H9 (cell line): ENCODE data around the gene ELAPOR1. TPM values are rescaled to one million over a fixed set of nuclear protein-coding genes. Genes with fewer than 3 reads are reported as not detected.
A peak's percentile ranks its signal among the peaks of the same experiment; 100 is the strongest.

Experiments used
- DNase-seq: peaks from one replicate; pipeline ENCODE4 v3.0.0-alpha.2; 2017
- H2AFZ ChIP-seq: one replicate; pipeline ENCODE4 v1.6.1; 2013; ENCODE audit warnings: mild to moderate bottlenecking, low read length, control low read depth, moderate library complexity
- H2AK5ac ChIP-seq: 2 replicates; pipeline ENCODE4 v1.6.1; 2013; ENCODE audit warnings: low read length, control low read depth, mixed read lengths; ENCODE audit not compliant: insufficient read length
- H2BK120ac ChIP-seq: one replicate; pipeline ENCODE4 v1.6.1; 2013; ENCODE audit warnings: low read depth, mild to moderate bottlenecking, low read length, control low read depth, inconsistent platforms; ENCODE audit not compliant: poor library complexity, severe bottlenecking
- H2BK12ac ChIP-seq: 2 replicates; pipeline ENCODE4 v1.6.1; 2013; ENCODE audit warnings: low read length, control low read depth, mixed read lengths, low read depth; ENCODE audit not compliant: insufficient read length
- H2BK15ac ChIP-seq: 2 replicates; pipeline ENCODE4 v1.6.1; 2013; ENCODE audit warnings: low read depth, low read length, control low read depth
- H2BK20ac ChIP-seq: one replicate; pipeline ENCODE4 v1.6.1; 2013; ENCODE audit warnings: low read depth, mild to moderate bottlenecking, low read length, control low read depth, inconsistent platforms; ENCODE audit not compliant: poor library complexity, severe bottlenecking
- H2BK5ac ChIP-seq: 2 replicates; pipeline ENCODE4 v1.6.1; 2013; ENCODE audit warnings: low read length, control low read depth, mixed read lengths; ENCODE audit not compliant: insufficient read length
- H3K14ac ChIP-seq: 2 replicates; pipeline ENCODE4 v1.6.1; 2013; ENCODE audit warnings: low read length, control low read depth; ENCODE audit not compliant: insufficient read depth
- H3K18ac ChIP-seq: 2 replicates; pipeline ENCODE4 v1.6.1; 2013; ENCODE audit warnings: low read depth, mild to moderate bottlenecking, mixed read lengths, low read length, control low read depth; ENCODE audit not compliant: insufficient read length
- H3K23ac ChIP-seq: 2 replicates; pipeline ENCODE4 v1.6.1; 2013; ENCODE audit warnings: low read length, control low read depth, mixed read lengths, low read depth; ENCODE audit not compliant: insufficient read length
- H3K23me2 ChIP-seq: 2 replicates; pipeline ENCODE4 v1.6.1; 2013; ENCODE audit warnings: low read depth, mild to moderate bottlenecking, mixed read lengths, low read length, control low read depth; ENCODE audit not compliant: insufficient read length, poor library complexity, severe bottlenecking
- H3K27ac ChIP-seq: 2 replicates; pipeline ENCODE4 v1.5.1; 2013; ENCODE audit warnings: low read length, control low read depth, mixed read lengths, low read depth; ENCODE audit not compliant: insufficient read length
- H3K27me3 ChIP-seq: 2 replicates; pipeline ENCODE4 v1.6.1; 2013; ENCODE audit warnings: low read length, control low read depth, inconsistent platforms; ENCODE audit not compliant: insufficient read depth
- H3K4ac ChIP-seq: 2 replicates; pipeline ENCODE4 v1.6.1; 2013; ENCODE audit warnings: low read depth, mild to moderate bottlenecking, control low read depth, inconsistent platforms, low read length, moderate library complexity
- H3K4me1 ChIP-seq: 2 replicates; pipeline ENCODE4 v1.6.1; 2013; ENCODE audit warnings: low read length, control low read depth, inconsistent platforms; ENCODE audit not compliant: insufficient read depth
- H3K4me2 ChIP-seq: 2 replicates; pipeline ENCODE4 v1.6.1; 2013; ENCODE audit warnings: low read length, control low read depth, mixed read lengths; ENCODE audit not compliant: insufficient read length, insufficient read depth
- H3K56ac ChIP-seq: 2 replicates; pipeline ENCODE4 v1.6.1; 2013; ENCODE audit warnings: low read depth, mild to moderate bottlenecking, mixed read lengths, low read length, control low read depth; ENCODE audit not compliant: insufficient read length
- H3K79me1 ChIP-seq: 2 replicates; pipeline ENCODE4 v1.6.1; 2013; ENCODE audit warnings: low read depth, mild to moderate bottlenecking, moderate library complexity, low read length, control low read depth, inconsistent platforms; ENCODE audit not compliant: insufficient read depth, poor library complexity, severe bottlenecking
- H3K79me2 ChIP-seq: 2 replicates; pipeline ENCODE4 v1.6.1; 2013; ENCODE audit warnings: low read length, control low read depth, inconsistent platforms; ENCODE audit not compliant: insufficient read depth
- H3K9ac ChIP-seq: 2 replicates; pipeline ENCODE4 v1.6.1; 2013; ENCODE audit warnings: low read length, control low read depth, mixed read lengths; ENCODE audit not compliant: insufficient read length; ENCODE audit errors: extremely low read depth
- H3K9me3 ChIP-seq: one replicate; pipeline ENCODE4 v1.6.1; 2013; ENCODE audit warnings: low read depth, low read length, inconsistent platforms; ENCODE audit not compliant: control insufficient read depth
- H3T11ph ChIP-seq: one replicate; pipeline ENCODE4 v1.6.1; 2013; ENCODE audit warnings: mild to moderate bottlenecking, low read length, control low read depth, inconsistent platforms
- H4K20me1 ChIP-seq: one replicate; pipeline ENCODE4 v1.6.1; 2013; ENCODE audit not compliant: control insufficient read depth, insufficient read length, insufficient read depth
- H4K5ac ChIP-seq: 2 replicates; pipeline ENCODE4 v1.6.1; 2013; ENCODE audit warnings: low read depth, mild to moderate bottlenecking, mixed read lengths, low read length, control low read depth; ENCODE audit not compliant: insufficient read length
- H4K8ac ChIP-seq: replicated peaks from 2 replicates; pipeline ENCODE4 v1.6.1; 2013; ENCODE audit warnings: low read length, control low read depth, mixed read lengths, low read depth; ENCODE audit not compliant: insufficient read length
- H4K91ac ChIP-seq: 2 replicates; pipeline ENCODE4 v1.6.1; 2013; ENCODE audit warnings: low read depth, mild to moderate bottlenecking, moderate library complexity, mixed read lengths, low read length, control low read depth; ENCODE audit not compliant: insufficient read length
- H3K27ac Mint-ChIP-seq, 3 experiments: 2 replicates in 2 of 3; 3 replicates in 1 of 3; pipeline ENCODE4 v1.8.0; 2020 to 2021; ENCODE audit warnings: mixed read lengths in 3 of 3, mild to moderate bottlenecking in 1 of 3, moderate library complexity in 1 of 3
- H3K27me3 Mint-ChIP-seq: 2 replicates; pipeline ENCODE4 v1.8.0; 2021; ENCODE audit warnings: low read depth, mild to moderate bottlenecking, moderate library complexity, mixed read lengths
- H3K36me3 Mint-ChIP-seq, 3 experiments: 2 replicates in 2 of 3; 3 replicates in 1 of 3; pipeline ENCODE4 v1.8.0; 2020 to 2021; ENCODE audit warnings: low read depth in 3 of 3, mixed read lengths in 3 of 3; ENCODE audit not compliant: insufficient read depth in 1 of 3
- H3K4me1 Mint-ChIP-seq, 2 experiments: 2 replicates each; pipeline ENCODE4 v1.8.0; 2020; ENCODE audit warnings: mixed read lengths in 2 of 2
- H3K4me3 Mint-ChIP-seq, 2 experiments: 2 replicates in 1 of 2; 3 replicates in 1 of 2; pipeline ENCODE4 v1.8.0; 2020 to 2021; ENCODE audit warnings: mild to moderate bottlenecking in 2 of 2, mixed read lengths in 2 of 2, moderate library complexity in 1 of 2
- H3K9me3 Mint-ChIP-seq, 2 experiments: 2 replicates in 1 of 2; 3 replicates in 1 of 2; pipeline ENCODE4 v1.8.0; 2020; ENCODE audit warnings: mild to moderate bottlenecking in 2 of 2, mixed read lengths in 2 of 2, moderate library complexity in 1 of 2
- CTCF ChIP-seq: fragments of 200-600 bp; sonication (generic); conservative IDR thresholded peaks from 3 replicates; pipeline ENCODE4 v1.8.0; 2021; ENCODE audit warnings: antibody characterized with exemption, mild to moderate bottlenecking
- WGBS: extraction: QIAGEN DNeasy Blood & Tissue Kit; methylation state at CpG from one replicate; pipeline ENCODE4 v1.1.7; 2013; ENCODE audit warnings: missing lambda C conversion rate, low lambda C conversion rate, mixed read lengths; ENCODE audit not compliant: insufficient read length; ENCODE audit errors: extremely low coverage; 5-methylcytosine and 5-hydroxymethylcytosine counted together
- total RNA-seq: library from RNA; stranded (reverse); gene quantifications from 2 replicates; pipeline ENCODE4 v1.2.1, GENCODE V29; 2021

Gene ELAPOR1
- total RNA-seq, 1 experiment from 2014 or later, result 0.55 TPM

- Histone ChIP-seq H3K27me3 (no peaks in the 10 kb centered on the region), H3K9ac (peak within 1 kb of the TSS; percentile 82), H4K8ac (no peak within 1 kb of the TSS), H3K9me3 (no peaks in the 10 kb centered on the region), H4K91ac (no peak within 1 kb of the TSS), H3K79me1 (no peaks in the 10 kb centered on the region), H3K4me2 (peak within 1 kb of the TSS; percentile 42), H2AK5ac (no peak within 1 kb of the TSS), H2BK20ac (no peak within 1 kb of the TSS), H3K79me2 (0 out of 2 replicates have a peak, but pooled peaks cover 2% of the 10 kb centered on the region), H4K20me1 (no peaks in the 10 kb centered on the region), H2BK5ac (no peak within 1 kb of the TSS), H3K56ac (no peak within 1 kb of the TSS), H3K4ac (no peak within 1 kb of the TSS), H3K27ac (peak within 1 kb of the TSS; percentile 1), H2BK120ac (no peak within 1 kb of the TSS), H4K5ac (no peak within 1 kb of the TSS), H2BK12ac (no peak within 1 kb of the TSS), H2BK15ac (no peak within 1 kb of the TSS), H3T11ph (no peak within 1 kb of the TSS), H3K23ac (no peak within 1 kb of the TSS), H3K18ac (no peak within 1 kb of the TSS), H3K4me1 (no peaks in the 10 kb centered on the region), H2AFZ (peak within 1 kb of the TSS; percentile 84), H3K14ac (no peak within 1 kb of the TSS), H3K23me2 (peaks cover 6% of the 10 kb centered on the region)
- Mint-ChIP-seq H3K4me3 (peak within 1 kb of the TSS; percentile 91 to 92), H3K36me3 (peaks cover 0 to 17% (median 13%) of the 10 kb centered on the region in 3 experiments; a peak in 5 of 7 replicates), H3K27me3 (no peaks in the 10 kb centered on the region; the same call in 1 of the 2 replicates), H3K9me3 (no peaks in the 10 kb centered on the region; a peak in 1 of 5 replicates), H3K27ac (peak within 1 kb of the TSS; percentile 94 to 97 (median 96)), H3K4me1 (peaks cover 20 to 24% of the 10 kb centered on the region in 2 experiments)
- peak; percentile 95 for DNase-seq
- WGBS, result no CpG with 5 or more reads among the region's 67 CpGs
- no peak for TF ChIP-seq CTCF
These were observed 23.5 kb upstream of the ELAPOR1 start, which contains the start of gene TMEM167B for GRCh38 chr1:109090196-109091077. TSS of gene TMEM167B (plus strand) at chr1:109090764. CDS start at chr1:109090873, 109 bp downstream.
